K562 (cell line): ENCODE results near the gene CATSPER1. TPM values are rescaled to one million over a fixed set of nuclear protein-coding genes. Genes with fewer than 3 reads are reported as not detected.
A peak's percentile ranks its signal among the peaks of the same experiment; 100 is the strongest.

ENCODE experiments used
- CEBPB ChIP-seq: fragments of 450-650 bp; IDR thresholded peaks from 2 replicates; pipeline ENCODE4 v1.6.1; 2016; ENCODE audit warnings: missing genetic modification characterization, missing compliant biosample characterization
- KDM1A ChIP-seq, 2 experiments: fragments of 450-650 bp; IDR thresholded peaks; 2 replicates each; pipeline ENCODE4 v1.6.1; 2016; ENCODE audit warnings: mild to moderate bottlenecking in 2 of 2
- PCBP1 ChIP-seq: fragments of 200-400 bp; formaldehyde crosslinking; IDR thresholded peaks from 2 replicates; pipeline ENCODE4 v1.6.1; 2018; ENCODE audit warnings: mild to moderate bottlenecking, low read depth, low read length; ENCODE audit not compliant: poor library complexity, severe bottlenecking
- PHF8 ChIP-seq: fragments of 200-600 bp; sonication (generic); IDR thresholded peaks from 2 replicates; pipeline ENCODE4 v1.6.1; 2012; ENCODE audit warnings: mixed run types, mild to moderate bottlenecking, inconsistent platforms, low read length, moderate library complexity, borderline replicate concordance
- RBBP5 ChIP-seq: fragments of 200-600 bp; sonication (generic); IDR thresholded peaks from 2 replicates; pipeline ENCODE4 v1.6.1; 2012; ENCODE audit warnings: borderline replicate concordance, mild to moderate bottlenecking, low read length, control low read depth, inconsistent platforms; ENCODE audit not compliant: insufficient read depth, poor library complexity, severe bottlenecking
- SMARCA4 ChIP-seq: fragments of 450-650 bp; IDR thresholded peaks from 2 replicates; pipeline ENCODE4 v1.6.1; 2016
- TAF1 ChIP-seq: IDR thresholded peaks from 2 replicates; pipeline ENCODE4 v1.6.1; 2011; ENCODE audit warnings: mild to moderate bottlenecking, low read length, moderate library complexity; ENCODE audit not compliant: insufficient read depth, control insufficient read depth, severe bottlenecking; ENCODE audit errors: extremely low read depth
- ZNF668 ChIP-seq: fragments of 250-450 bp; sonication (Bioruptor Pico); IDR thresholded peaks from 2 replicates; pipeline ENCODE4 v1.8.0; 2022; ENCODE audit warnings: mild to moderate bottlenecking, inconsistent platforms
- polyA plus RNA-seq, 8 experiments: library from polyadenylated mRNA; depleted of rRNA in 4 of 8; stranded (reverse) in 5 of 8; unstranded in 3 of 8; fragments of >200 nt; fragmentation: Nextera tagmentation in 2 of 8; fragmentation: Illumina TruSeq in 1 of 8; extraction: Ambion mirVana in 2 of 8; extraction: Trizol in 1 of 8; gene quantifications; 2 replicates each; pipeline versions ENCODE4 v1.2.1 to v1.2.3, GENCODE V29; 2011 to 2014; ENCODE audit warnings: inconsistent platforms in 1 of 8, missing spikeins in 1 of 8
- total RNA-seq, 7 experiments: library from RNA; depleted of rRNA in 6 of 7; stranded (reverse); fragments of >200 nt in 6 of 7; fragmentation: Illumina TruSeq in 2 of 7; extraction: Trizol in 2 of 7; gene quantifications; 2 replicates each; pipeline versions ENCODE4 v1.2.1 to v1.2.3, GENCODE V29; 2011 to 2021; ENCODE audit warnings: low replicate concordance in 1 of 7
- TF ChIP-seq, protein P1 (sequence below), 2 experiments: IDR thresholded peaks; 2 replicates each; pipeline ENCODE4 v1.6.1; 2012; ENCODE audit warnings: improper control_type of control experiment in 2 of 2, low read depth in 2 of 2, low read length in 2 of 2, borderline replicate concordance in 1 of 2
- TF ChIP-seq, protein P2 (sequence below): fragments of 250-450 bp; sonication (Bioruptor Pico); IDR thresholded peaks from 2 replicates; pipeline ENCODE4 v1.4.0; 2020; ENCODE audit warnings: mild to moderate bottlenecking, moderate library complexity
- TF ChIP-seq, protein P3 (sequence below): fragments of 250-450 bp; sonication (Bioruptor Pico); IDR thresholded peaks from 2 replicates; pipeline ENCODE4 v1.8.0; 2022; ENCODE audit warnings: inconsistent platforms, mild to moderate bottlenecking, moderate library complexity, borderline replicate concordance
- TF ChIP-seq, protein P4 (sequence below): conservative IDR thresholded peaks from 2 replicates; pipeline ENCODE4 v1.6.1; 2011; ENCODE audit warnings: low read depth, mild to moderate bottlenecking, low read length; ENCODE audit not compliant: control insufficient read depth
- TF ChIP-seq, protein P5 (sequence below), 2 experiments: IDR thresholded peaks; 2 replicates each; pipeline ENCODE4 v1.6.1; 2011; ENCODE audit warnings: borderline replicate concordance in 1 of 2, control low read depth in 1 of 2, low read depth in 1 of 2, low read length in 1 of 2, mild to moderate bottlenecking in 1 of 2, mixed read lengths in 1 of 2, moderate library complexity in 1 of 2; ENCODE audit not compliant: insufficient read depth in 1 of 2, insufficient read length in 1 of 2, poor library complexity in 1 of 2, severe bottlenecking in 1 of 2; ENCODE audit errors: extremely low read depth in 1 of 2
- TF ChIP-seq, protein P6 (sequence below): fragments of 450-650 bp; formaldehyde crosslinking; IDR thresholded peaks from 2 replicates; pipeline ENCODE4 v1.4.0; 2020; ENCODE audit warnings: mild to moderate bottlenecking, moderate library complexity

The CATSPER1 gene
- total and polyA plus RNA-seq, 9 of the 15 experiments (the other 6 are each of a cell fraction or from before 2014, with no cell fraction given) = 0.21 to 3.3 (median 0.76) TPM

DNA sequence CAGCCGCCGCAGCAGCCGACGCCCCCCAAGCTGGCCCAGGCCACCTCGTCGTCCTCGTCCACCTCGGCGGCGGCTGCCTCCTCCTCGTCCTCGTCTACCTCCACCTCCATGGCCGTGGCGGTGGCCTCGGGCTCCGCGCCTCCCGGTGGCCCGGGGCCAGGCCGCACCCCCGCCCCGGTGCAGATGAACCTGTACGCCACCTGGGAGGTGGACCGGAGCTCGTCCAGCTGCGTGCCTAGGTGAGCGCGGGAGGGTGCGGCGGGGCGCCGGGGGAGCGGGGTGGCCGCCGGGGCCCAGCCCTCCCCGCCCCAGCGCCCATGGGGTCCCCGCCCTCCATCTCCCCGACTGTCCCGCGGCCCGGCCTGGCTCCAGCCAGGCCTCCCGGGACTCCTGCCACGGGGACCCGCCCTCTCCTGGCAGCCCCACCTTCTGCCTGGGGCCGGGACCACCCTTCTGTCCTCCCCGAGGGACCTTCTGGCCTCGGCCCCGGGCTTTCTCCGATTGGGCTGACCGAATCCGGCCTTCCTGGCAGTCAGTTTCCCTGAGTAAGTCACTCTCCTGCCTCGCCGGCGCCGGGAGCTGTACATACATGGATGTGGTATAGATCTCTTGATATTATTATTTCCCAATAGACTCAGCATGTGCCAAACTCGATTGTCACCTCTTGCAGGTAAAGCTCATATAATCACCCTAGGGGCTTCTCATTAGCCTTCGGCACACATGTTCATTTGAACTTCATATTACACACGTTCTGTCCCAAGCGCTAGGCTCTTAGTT lies 44.5 kb upstream of the CATSPER1 start (continued):
- 0 out of 2 replicates have a peak, but pooled peaks have one; percentile 14 for TF ChIP-seq SMARCA4
- peak; percentile 56 for TF ChIP-seq PCBP1
- TF ChIP-seq, protein P1, sequence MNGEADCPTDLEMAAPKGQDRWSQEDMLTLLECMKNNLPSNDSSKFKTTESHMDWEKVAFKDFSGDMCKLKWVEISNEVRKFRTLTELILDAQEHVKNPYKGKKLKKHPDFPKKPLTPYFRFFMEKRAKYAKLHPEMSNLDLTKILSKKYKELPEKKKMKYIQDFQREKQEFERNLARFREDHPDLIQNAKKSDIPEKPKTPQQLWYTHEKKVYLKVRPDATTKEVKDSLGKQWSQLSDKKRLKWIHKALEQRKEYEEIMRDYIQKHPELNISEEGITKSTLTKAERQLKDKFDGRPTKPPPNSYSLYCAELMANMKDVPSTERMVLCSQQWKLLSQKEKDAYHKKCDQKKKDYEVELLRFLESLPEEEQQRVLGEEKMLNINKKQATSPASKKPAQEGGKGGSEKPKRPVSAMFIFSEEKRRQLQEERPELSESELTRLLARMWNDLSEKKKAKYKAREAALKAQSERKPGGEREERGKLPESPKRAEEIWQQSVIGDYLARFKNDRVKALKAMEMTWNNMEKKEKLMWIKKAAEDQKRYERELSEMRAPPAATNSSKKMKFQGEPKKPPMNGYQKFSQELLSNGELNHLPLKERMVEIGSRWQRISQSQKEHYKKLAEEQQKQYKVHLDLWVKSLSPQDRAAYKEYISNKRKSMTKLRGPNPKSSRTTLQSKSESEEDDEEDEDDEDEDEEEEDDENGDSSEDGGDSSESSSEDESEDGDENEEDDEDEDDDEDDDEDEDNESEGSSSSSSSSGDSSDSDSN (IDR thresholded peaks at IDR 0.05; ENCODE audit: borderline replicate concordance in 1 of 2, low read depth in 2 of 2, low read length in 2 of 2) = no peak
- TF ChIP-seq, protein P2, sequence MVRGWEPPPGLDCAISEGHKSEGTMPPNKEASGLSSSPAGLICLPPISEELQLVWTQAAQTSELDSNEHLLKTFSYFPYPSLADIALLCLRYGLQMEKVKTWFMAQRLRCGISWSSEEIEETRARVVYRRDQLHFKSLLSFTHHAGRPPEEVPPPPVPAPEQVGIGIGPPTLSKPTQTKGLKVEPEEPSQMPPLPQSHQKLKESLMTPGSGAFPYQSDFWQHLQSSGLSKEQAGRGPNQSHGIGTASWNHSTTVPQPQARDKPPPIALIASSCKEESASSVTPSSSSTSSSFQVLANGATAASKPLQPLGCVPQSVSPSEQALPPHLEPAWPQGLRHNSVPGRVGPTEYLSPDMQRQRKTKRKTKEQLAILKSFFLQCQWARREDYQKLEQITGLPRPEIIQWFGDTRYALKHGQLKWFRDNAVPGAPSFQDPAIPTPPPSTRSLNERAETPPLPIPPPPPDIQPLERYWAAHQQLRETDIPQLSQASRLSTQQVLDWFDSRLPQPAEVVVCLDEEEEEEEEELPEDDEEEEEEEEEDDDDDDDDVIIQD (CRISPR knock-in tag) = no peak
- TF ChIP-seq PHF8 = peak; percentile 4; the same call in 1 of the 2 replicates
- peak; percentile 67 for TF ChIP-seq CEBPB (tag)
- no peak for TF ChIP-seq KDM1A (IDR thresholded peaks at IDR 0.05)
- TF ChIP-seq, protein P3, sequence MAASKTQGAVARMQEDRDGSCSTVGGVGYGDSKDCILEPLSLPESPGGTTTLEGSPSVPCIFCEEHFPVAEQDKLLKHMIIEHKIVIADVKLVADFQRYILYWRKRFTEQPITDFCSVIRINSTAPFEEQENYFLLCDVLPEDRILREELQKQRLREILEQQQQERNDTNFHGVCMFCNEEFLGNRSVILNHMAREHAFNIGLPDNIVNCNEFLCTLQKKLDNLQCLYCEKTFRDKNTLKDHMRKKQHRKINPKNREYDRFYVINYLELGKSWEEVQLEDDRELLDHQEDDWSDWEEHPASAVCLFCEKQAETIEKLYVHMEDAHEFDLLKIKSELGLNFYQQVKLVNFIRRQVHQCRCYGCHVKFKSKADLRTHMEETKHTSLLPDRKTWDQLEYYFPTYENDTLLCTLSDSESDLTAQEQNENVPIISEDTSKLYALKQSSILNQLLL = no peak
- peak; percentile 38 for TF ChIP-seq RBBP5
- TF ChIP-seq ZNF668 (CRISPR knock-in tag) = no peak
- TF ChIP-seq, protein P4, sequence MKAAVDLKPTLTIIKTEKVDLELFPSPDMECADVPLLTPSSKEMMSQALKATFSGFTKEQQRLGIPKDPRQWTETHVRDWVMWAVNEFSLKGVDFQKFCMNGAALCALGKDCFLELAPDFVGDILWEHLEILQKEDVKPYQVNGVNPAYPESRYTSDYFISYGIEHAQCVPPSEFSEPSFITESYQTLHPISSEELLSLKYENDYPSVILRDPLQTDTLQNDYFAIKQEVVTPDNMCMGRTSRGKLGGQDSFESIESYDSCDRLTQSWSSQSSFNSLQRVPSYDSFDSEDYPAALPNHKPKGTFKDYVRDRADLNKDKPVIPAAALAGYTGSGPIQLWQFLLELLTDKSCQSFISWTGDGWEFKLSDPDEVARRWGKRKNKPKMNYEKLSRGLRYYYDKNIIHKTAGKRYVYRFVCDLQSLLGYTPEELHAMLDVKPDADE = 0 out of 2 replicates have a peak, but pooled peaks have one; percentile 18
- peak; percentile 3 for TF ChIP-seq TAF1
- TF ChIP-seq, protein P5, sequence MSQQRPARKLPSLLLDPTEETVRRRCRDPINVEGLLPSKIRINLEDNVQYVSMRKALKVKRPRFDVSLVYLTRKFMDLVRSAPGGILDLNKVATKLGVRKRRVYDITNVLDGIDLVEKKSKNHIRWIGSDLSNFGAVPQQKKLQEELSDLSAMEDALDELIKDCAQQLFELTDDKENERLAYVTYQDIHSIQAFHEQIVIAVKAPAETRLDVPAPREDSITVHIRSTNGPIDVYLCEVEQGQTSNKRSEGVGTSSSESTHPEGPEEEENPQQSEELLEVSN (IDR thresholded peaks at IDR 0.05; ENCODE audit: borderline replicate concordance in 1 of 2, extremely low read depth in 1 of 2, insufficient read depth in 1 of 2, insufficient read length in 1 of 2, low read depth in 1 of 2, low read length in 1 of 2, poor library complexity in 1 of 2, severe bottlenecking in 1 of 2) = peak in 1 of 2 experiments; percentile 4
- TF ChIP-seq, protein P6, sequence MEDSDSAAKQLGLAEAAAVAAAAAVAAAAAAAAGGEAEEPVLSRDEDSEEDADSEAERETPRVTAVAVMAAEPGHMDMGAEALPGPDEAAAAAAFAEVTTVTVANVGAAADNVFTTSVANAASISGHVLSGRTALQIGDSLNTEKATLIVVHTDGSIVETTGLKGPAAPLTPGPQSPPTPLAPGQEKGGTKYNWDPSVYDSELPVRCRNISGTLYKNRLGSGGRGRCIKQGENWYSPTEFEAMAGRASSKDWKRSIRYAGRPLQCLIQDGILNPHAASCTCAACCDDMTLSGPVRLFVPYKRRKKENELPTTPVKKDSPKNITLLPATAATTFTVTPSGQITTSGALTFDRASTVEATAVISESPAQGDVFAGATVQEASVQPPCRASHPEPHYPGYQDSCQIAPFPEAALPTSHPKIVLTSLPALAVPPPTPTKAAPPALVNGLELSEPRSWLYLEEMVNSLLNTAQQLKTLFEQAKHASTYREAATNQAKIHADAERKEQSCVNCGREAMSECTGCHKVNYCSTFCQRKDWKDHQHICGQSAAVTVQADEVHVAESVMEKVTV (CRISPR knock-in tag) = no peak
